Measurements from ENCODE around the gene SLAMF1. TPM values are rescaled to one million over a fixed set of nuclear protein-coding genes. Genes with fewer than 3 reads are reported as not detected.

The SLAMF1 gene
- total and polyA plus RNA-seq, 2 donors (not counting 1 experiment from before 2014, with no cell fraction given), result 20.7 to 42.3 TPM

- TF ChIP-seq, protein P1, sequence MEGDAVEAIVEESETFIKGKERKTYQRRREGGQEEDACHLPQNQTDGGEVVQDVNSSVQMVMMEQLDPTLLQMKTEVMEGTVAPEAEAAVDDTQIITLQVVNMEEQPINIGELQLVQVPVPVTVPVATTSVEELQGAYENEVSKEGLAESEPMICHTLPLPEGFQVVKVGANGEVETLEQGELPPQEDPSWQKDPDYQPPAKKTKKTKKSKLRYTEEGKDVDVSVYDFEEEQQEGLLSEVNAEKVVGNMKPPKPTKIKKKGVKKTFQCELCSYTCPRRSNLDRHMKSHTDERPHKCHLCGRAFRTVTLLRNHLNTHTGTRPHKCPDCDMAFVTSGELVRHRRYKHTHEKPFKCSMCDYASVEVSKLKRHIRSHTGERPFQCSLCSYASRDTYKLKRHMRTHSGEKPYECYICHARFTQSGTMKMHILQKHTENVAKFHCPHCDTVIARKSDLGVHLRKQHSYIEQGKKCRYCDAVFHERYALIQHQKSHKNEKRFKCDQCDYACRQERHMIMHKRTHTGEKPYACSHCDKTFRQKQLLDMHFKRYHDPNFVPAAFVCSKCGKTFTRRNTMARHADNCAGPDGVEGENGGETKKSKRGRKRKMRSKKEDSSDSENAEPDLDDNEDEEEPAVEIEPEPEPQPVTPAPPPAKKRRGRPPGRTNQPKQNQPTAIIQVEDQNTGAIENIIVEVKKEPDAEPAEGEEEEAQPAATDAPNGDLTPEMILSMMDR (IDR thresholded peaks at IDR 0.05), result no peak
- POLR2A ChIA-PET, result interaction anchor here (0.9 kb wide), 1 partner anchor 13 kb away, joined by 3 read pairs; no protein-coding TSS in a partner anchor
- peaks cover 98% of the 10 kb centered on the region for H3K79me2 ChIP-seq (ENCODE audit: control insufficient read depth, insufficient read depth, low read length)
- peaks cover 82 to 89% of the 10 kb centered on the region in 2 donors for H3K4me1 ChIP-seq (ENCODE audit: control insufficient read depth in 2 of 2, insufficient read depth in 2 of 2, low read length in 2 of 2)
- H3K9me3 ChIP-seq (ENCODE audit: control extremely low read depth in 1 of 3, control insufficient read depth in 2 of 3, insufficient read depth in 1 of 3, low read length in 2 of 3), result no peaks in the 10 kb centered on the region
- H3K27me3 ChIP-seq (replicated peaks in 1 of 4; ENCODE audit: control extremely low read depth in 1 of 4, control insufficient read depth in 3 of 4, insufficient read depth in 4 of 4, low read length in 3 of 4), result no peaks in the 10 kb centered on the region
- intact Hi-C loops (cut with micrococcal nuclease), result no loop called here
- peak overlapping the region; percentile 80 for H3K27ac Mint-ChIP-seq
- no peak for ATAC-seq (ENCODE audit: low read depth)
- WGBS (ENCODE audit: insufficient coverage), result 78% methylated on average over 2 of the region's 5 CpGs
- H4K20me1 ChIP-seq (ENCODE audit: control insufficient read depth, insufficient read depth, low read length, poor library complexity, severe bottlenecking), result no peaks in the 10 kb centered on the region
- peaks cover 0 to 12% of the 10 kb centered on the region in 2 experiments for H3K36me3 ChIP-seq (replicated peaks in 1 of 2; ENCODE audit: control extremely low read depth in 1 of 2, control insufficient read depth in 1 of 2, extremely low read depth in 1 of 2, insufficient read depth in 2 of 2, low read length in 1 of 2)
- peak overlapping the region; percentile 93 for H3K4me3 Mint-ChIP-seq
- no peak for DNase-seq
- peak overlapping the region; percentile 79 for H3K4me2 ChIP-seq (replicated peaks; ENCODE audit: low read depth, low read length, poor library complexity, severe bottlenecking)
- CTCF ChIA-PET, result interaction anchor here (0.9 to 2.4 kb wide), 3 partner anchors 15 to 125 kb away, joined by 3 to 11 read pairs (median 5); no protein-coding TSS in a partner anchor
- no peak overlapping the region for H3K4me3 ChIP-seq (ENCODE audit: control extremely low read depth in 1 of 5, extremely low read depth in 1 of 5, insufficient read depth in 1 of 5, low read depth in 2 of 5, low read length in 4 of 5)
- no peaks in the 10 kb centered on the region for H3K27me3 Mint-ChIP-seq
- peak overlapping the region; percentile 76 for H3K9ac ChIP-seq (ENCODE audit: low read length)
- H3K9me3 Mint-ChIP-seq (ENCODE audit: insufficient read depth), result no peaks in the 10 kb centered on the region
- H3K4me1 Mint-ChIP-seq, result peaks cover 91% of the 10 kb centered on the region
- peak overlapping the region; percentile 79 to 93 for H3K27ac ChIP-seq (ENCODE audit: low read length in 2 of 2)
- no peak overlapping the region for H2AFZ ChIP-seq (ENCODE audit: insufficient read depth, low read depth, low read length, poor library complexity, severe bottlenecking)
These were observed 3.7 kb downstream of the SLAMF1 start for GRCh38 chr1:160643138-160643537.

- no CpG with 5 or more reads among the region's 2 CpGs for WGBS (ENCODE audit: insufficient coverage)
- Histone ChIP-seq H3K4me3 (ENCODE audit: control extremely low read depth in 1 of 5, extremely low read depth in 1 of 5, insufficient read depth in 1 of 5, low read depth in 2 of 5, low read length in 4 of 5) (peak overlapping the region in 1 of 5 experiments; percentile 43), H3K27ac (ENCODE audit: low read length in 2 of 2) (peak overlapping the region; percentile 79 to 93), H3K79me2 (ENCODE audit: control insufficient read depth, insufficient read depth, low read length) (peaks cover 97% of the 10 kb centered on the region), H3K9ac (ENCODE audit: low read length) (peak overlapping the region; percentile 55), H3K27me3 (replicated peaks in 1 of 4; ENCODE audit: control extremely low read depth in 1 of 4, control insufficient read depth in 3 of 4, insufficient read depth in 4 of 4, low read length in 3 of 4) (no peaks in the 10 kb centered on the region), H3K4me1 (ENCODE audit: control insufficient read depth in 2 of 2, insufficient read depth in 2 of 2, low read length in 2 of 2) (peaks cover 83 to 90% of the 10 kb centered on the region in 2 donors), H2AFZ (ENCODE audit: insufficient read depth, low read depth, low read length, poor library complexity, severe bottlenecking) (peak overlapping the region; percentile 15), H4K20me1 (ENCODE audit: control insufficient read depth, insufficient read depth, low read length, poor library complexity, severe bottlenecking) (no peaks in the 10 kb centered on the region), H3K4me2 (replicated peaks; ENCODE audit: low read depth, low read length, poor library complexity, severe bottlenecking) (peak overlapping the region; percentile 79), H3K36me3 (replicated peaks in 1 of 2; ENCODE audit: control extremely low read depth in 1 of 2, control insufficient read depth in 1 of 2, extremely low read depth in 1 of 2, insufficient read depth in 2 of 2, low read length in 1 of 2) (peaks cover 0 to 18% of the 10 kb centered on the region in 2 experiments), H3K9me3 (ENCODE audit: control extremely low read depth in 1 of 3, control insufficient read depth in 2 of 3, insufficient read depth in 1 of 3, low read length in 2 of 3) (no peaks in the 10 kb centered on the region)
- ChIA-PET POLR2A (no interaction called here), CTCF (interaction anchor here (0.6 to 2.4 kb wide), 4 partner anchors 9 to 348 kb away, joined by 3 to 11 read pairs (median 4); no protein-coding TSS in a partner anchor)
- intact Hi-C loops (cut with micrococcal nuclease), result no loop called here
- Mint-ChIP-seq H3K27me3 (no peaks in the 10 kb centered on the region), H3K4me1 (peaks cover 93% of the 10 kb centered on the region), H3K27ac (peak overlapping the region; percentile 94), H3K9me3 (ENCODE audit: insufficient read depth) (no peaks in the 10 kb centered on the region), H3K4me3 (peak overlapping the region; percentile 82)
- ATAC-seq (ENCODE audit: low read depth) (no peak), DNase-seq (no peak)
- TF ChIP-seq EZH2 (IDR thresholded peaks at IDR 0.05; ENCODE audit: borderline replicate concordance, insufficient read depth, low read depth, low read length, poor library complexity, severe bottlenecking), result no peak
- TF ChIP-seq, protein P1 (IDR thresholded peaks at IDR 0.05), result no peak
These were observed 4.6 kb downstream of the SLAMF1 start for GRCh38 chr1:160642281-160642644.
